Testis (tissue), 3 donors: Measurements from ENCODE around the gene ATG2A. TPM values are rescaled to one million over a fixed set of nuclear protein-coding genes. Genes with fewer than 3 reads are reported as not detected.
A peak's percentile ranks its signal among the peaks of the same experiment; 100 is the strongest.

Experiments
- DNase-seq: peaks from one replicate; pipeline ENCODE4 v3.0.0-alpha.2; 2019
- H3K27ac ChIP-seq, 2 donors: fragments of 200-600 bp; sonication (generic); one replicate each; pipeline ENCODE4 v1.5.1; 2019
- H3K27me3 ChIP-seq: fragments of 200-600 bp; sonication (generic); one replicate; pipeline ENCODE4 v1.5.1; 2019
- H3K36me3 ChIP-seq: fragments of 200-600 bp; sonication (generic); one replicate; pipeline ENCODE4 v1.5.1; 2017; ENCODE audit warnings: low read depth; ENCODE audit errors: missing control alignments
- H3K4me1 ChIP-seq: fragments of 200-600 bp; sonication (generic); one replicate; pipeline ENCODE4 v1.5.1; 2019
- H3K4me3 ChIP-seq, 2 donors: fragments of 200-600 bp; sonication (generic); one replicate each; pipeline ENCODE4 v1.5.1; 2017 to 2019
- H3K9me3 ChIP-seq: fragments of 200-600 bp; sonication (generic); one replicate; pipeline ENCODE4 v1.5.1; 2017
- POLR2A ChIP-seq: fragments of 450-650 bp; IDR thresholded peaks from one replicate; pipeline ENCODE4 v1.6.1; 2017; ENCODE audit warnings: antibody characterized with exemption, mild to moderate bottlenecking, moderate library complexity
- WGBS, 2 donors: methylation state at CpG; one replicate each; pipeline ENCODE4 v1.1.5; 2018; 5-methylcytosine and 5-hydroxymethylcytosine counted together
- intact Hi-C: fragments of 100-400 bp; cut with DNase I; formaldehyde crosslinking; loops from one replicate; pipeline ENCODE4 v1.15.1; 2023; ENCODE audit warnings: low total_unique reads
- polyA plus RNA-seq: library from polyadenylated mRNA; stranded (reverse); fragments of 350-450 nt; fragmentation: Illumina TruSeq; extraction: RNeasy Lipid Tissue Mini Kit (QIAGEN cat#74804); gene quantifications from one replicate; pipeline ENCODE4 v1.2.3, GENCODE V29; 2014; ENCODE audit warnings: low read depth, low replicate concordance; ENCODE audit not compliant: insufficient read depth
- total RNA-seq, 2 donors: library from RNA; depleted of rRNA; stranded (reverse); fragments of >200 nt; gene quantifications; one replicate each; pipeline ENCODE4 v1.2.3, GENCODE V29; 2016
- TF ChIP-seq, protein P1 (sequence below), 3 experiments: fragments of 450-650 bp in 2 of 3; fragments of 200-600 bp in 1 of 3; sonication (generic) in 1 of 3; IDR thresholded peaks; one replicate each; pipeline ENCODE4 v1.5.1; 2016 to 2019; ENCODE audit warnings: antibody characterized with exemption in 3 of 3, mild to moderate bottlenecking in 2 of 3, moderate library complexity in 1 of 3

ATG2A gene
- total and polyA plus RNA-seq, 3 donors from 2014 or later, result 22.2 to 56.1 (median 51.1) TPM

DNA sequence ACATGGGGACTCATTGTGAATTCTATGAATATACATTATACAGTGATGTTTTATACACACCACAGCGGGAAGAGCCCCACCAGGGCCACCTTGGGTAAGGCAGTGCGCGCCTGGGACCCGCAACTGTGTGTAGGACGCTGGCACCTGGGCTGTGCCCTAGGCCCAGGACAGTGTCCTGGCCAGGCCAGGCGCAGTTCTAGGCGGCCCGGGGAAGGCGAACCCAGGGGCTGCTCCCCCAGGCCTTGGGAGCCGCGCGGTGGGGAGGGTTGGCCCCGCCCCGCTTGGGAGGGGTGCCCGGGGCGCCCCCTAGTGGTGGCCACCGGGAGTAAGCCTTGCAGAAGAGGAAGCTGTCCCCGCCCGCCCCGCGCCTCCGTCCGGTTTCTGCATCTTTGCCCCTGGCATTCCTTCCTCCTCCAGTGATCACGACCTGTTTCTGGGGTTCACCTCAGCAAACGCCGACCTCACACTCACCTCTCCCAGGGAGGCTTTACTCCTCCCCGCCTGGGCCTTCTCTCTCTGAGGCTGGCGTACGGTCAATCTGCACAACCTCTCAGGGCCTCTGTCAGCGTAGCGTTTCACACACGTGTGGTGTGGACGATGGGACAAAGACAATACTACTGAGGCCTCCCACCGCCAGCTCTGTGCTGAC lies 29.1 kb downstream of the ATG2A start:
- peaks cover 8% of the 10 kb centered on the region for H3K4me1 ChIP-seq
- H3K9me3 ChIP-seq, result no peaks in the 10 kb centered on the region
- WGBS, 2 donors, result 9% methylated on average over 8 to 32 of the region's 34 CpGs
- H3K4me3 ChIP-seq, result peak overlapping the region in 1 of 2 donors; percentile 40
- intact Hi-C loops, result no loop called here
- H3K27me3 ChIP-seq, result no peaks in the 10 kb centered on the region
- peak; percentile 87 for DNase-seq
- TF ChIP-seq, protein P1, sequence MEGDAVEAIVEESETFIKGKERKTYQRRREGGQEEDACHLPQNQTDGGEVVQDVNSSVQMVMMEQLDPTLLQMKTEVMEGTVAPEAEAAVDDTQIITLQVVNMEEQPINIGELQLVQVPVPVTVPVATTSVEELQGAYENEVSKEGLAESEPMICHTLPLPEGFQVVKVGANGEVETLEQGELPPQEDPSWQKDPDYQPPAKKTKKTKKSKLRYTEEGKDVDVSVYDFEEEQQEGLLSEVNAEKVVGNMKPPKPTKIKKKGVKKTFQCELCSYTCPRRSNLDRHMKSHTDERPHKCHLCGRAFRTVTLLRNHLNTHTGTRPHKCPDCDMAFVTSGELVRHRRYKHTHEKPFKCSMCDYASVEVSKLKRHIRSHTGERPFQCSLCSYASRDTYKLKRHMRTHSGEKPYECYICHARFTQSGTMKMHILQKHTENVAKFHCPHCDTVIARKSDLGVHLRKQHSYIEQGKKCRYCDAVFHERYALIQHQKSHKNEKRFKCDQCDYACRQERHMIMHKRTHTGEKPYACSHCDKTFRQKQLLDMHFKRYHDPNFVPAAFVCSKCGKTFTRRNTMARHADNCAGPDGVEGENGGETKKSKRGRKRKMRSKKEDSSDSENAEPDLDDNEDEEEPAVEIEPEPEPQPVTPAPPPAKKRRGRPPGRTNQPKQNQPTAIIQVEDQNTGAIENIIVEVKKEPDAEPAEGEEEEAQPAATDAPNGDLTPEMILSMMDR (IDR thresholded peaks at IDR 0.05), result peak; percentile 96 to 97 (median 96)
- no peak for TF ChIP-seq POLR2A
- no peaks in the 10 kb centered on the region for H3K36me3 ChIP-seq
- peak overlapping the region in 1 of 2 donors; percentile 55 for H3K27ac ChIP-seq

DNA sequence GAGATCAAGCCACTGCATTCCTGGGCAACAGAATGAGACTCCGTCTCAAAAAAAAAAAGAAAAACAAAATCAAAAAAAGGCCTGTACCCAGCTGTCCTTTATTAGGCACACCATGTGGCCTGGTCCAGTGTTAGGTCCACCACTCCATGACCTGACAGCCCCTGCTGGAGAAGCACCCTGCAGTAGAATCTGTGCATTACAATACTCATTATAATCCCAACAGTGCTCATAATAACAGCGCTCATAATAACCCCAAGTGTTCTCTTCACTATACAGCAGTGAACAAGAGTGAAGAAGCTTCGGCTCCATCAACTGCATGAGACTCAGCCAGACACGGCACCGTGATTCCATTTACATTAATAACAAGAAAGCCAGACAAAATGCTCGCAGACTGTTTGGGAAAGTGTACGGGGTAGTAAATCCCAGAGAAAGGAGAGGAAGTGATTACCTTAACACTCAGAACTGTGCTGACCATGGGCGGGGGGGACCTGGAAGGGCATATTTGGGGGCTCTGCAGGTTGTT lies 29.7 kb downstream of the ATG2A start:
- H3K27ac ChIP-seq, result peak overlapping the region in 1 of 2 donors; percentile 55
- peaks cover 8% of the 10 kb centered on the region for H3K4me1 ChIP-seq
- H3K36me3 ChIP-seq, result no peaks in the 10 kb centered on the region
- 54 to 65% methylated on average over 8 of the region's 8 CpGs for WGBS, 2 donors
- no peaks in the 10 kb centered on the region for H3K27me3 ChIP-seq
- peak overlapping the region in 1 of 2 donors; percentile 40 for H3K4me3 ChIP-seq
- intact Hi-C loops, result no loop called here
- DNase-seq, result no peak
- TF ChIP-seq, protein P1 (IDR thresholded peaks at IDR 0.05), result no peak
- no peak for TF ChIP-seq POLR2A
- no peaks in the 10 kb centered on the region for H3K9me3 ChIP-seq

DNA sequence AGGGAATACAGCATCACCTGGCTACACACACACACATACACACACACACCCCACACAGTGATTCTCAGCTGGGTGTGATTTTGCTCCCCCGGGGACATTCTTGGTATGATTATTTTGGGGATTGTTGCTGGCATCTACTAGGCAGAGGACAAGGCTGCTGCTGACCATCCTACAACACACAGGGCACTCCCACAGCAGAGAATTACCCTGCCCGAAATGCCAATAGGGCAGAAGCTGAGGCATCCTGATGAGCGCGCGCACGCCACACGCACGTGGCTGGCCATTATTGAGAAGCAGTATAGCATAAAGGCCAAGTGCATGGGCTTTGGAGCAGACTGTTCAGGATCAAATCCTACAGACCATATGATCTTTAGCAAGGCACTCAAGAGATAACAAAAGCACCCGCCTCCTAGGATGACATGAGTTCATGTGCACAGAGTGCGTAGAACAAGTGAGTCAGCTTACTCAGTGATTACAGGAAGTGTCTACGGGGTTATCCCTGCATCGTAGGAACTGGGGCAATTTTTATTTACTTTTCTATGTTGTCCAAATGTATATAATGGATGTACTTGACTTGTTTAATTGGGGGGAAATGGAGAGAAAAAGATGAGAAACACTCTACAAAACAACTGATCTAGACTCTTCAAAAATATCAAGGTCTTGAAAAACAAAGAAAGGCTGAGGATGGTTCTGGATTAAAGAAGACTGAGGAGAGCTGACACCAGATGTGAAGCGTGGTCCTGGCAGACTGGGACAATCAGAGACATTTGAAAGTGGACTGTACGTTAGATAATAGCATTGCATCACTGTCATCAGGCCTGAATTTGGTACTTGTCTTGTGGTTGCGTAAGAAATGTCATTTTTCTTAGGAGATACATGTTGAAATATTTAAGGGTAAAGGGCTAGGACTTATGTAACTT lies 31.4 kb downstream of the ATG2A start:
- peaks cover 12% of the 10 kb centered on the region for H3K4me1 ChIP-seq
- no peak for DNase-seq
- no peaks in the 10 kb centered on the region for H3K27me3 ChIP-seq
- H3K4me3 ChIP-seq, result no peak overlapping the region
- H3K36me3 ChIP-seq, result no peaks in the 10 kb centered on the region
- intact Hi-C loops, result no loop called here
- WGBS, 2 donors, result 87 to 91% methylated on average over 15 of the region's 15 CpGs
- H3K27ac ChIP-seq, result no peak overlapping the region
- no peaks in the 10 kb centered on the region for H3K9me3 ChIP-seq
- TF ChIP-seq, protein P1 (IDR thresholded peaks at IDR 0.05), result no peak
- TF ChIP-seq POLR2A, result no peak

DNA sequence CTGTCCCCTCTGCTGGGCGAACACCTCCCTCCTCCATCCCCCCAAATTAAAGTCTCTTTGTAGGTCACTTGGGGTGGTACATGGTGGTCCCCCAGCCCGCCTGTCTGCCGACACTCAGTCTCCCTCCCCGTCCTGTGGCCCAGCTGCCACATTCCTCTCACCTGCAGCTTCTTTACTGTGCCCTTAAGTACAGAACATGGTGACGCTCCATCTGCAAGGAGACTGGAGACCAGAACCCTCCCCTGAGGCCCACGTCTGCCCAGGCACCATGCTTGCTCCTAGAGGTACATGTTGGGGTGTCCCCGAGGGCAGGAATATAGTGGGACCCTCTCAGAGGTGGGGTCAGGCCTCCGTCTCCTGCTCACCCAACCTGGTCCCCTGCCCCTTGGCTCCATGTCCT lies 33.0 kb downstream of the ATG2A start:
- 88 to 94% methylated on average over 5 to 8 of the region's 8 CpGs for WGBS, 2 donors
- Histone ChIP-seq H3K27ac (no peak overlapping the region), H3K36me3 (no peaks in the 10 kb centered on the region), H3K27me3 (no peaks in the 10 kb centered on the region), H3K4me3 (no peak overlapping the region), H3K4me1 (peaks cover 26% of the 10 kb centered on the region), H3K9me3 (no peaks in the 10 kb centered on the region)
- no peak for TF ChIP-seq POLR2A
- TF ChIP-seq, protein P1 (IDR thresholded peaks at IDR 0.05), result no peak
- DNase-seq, result no peak
- intact Hi-C loops, result no loop called here
